ENCODE data around the gene ABCD2.
"Not testable (repeated sequence)": the region's sequence is repeated elsewhere in the genome, so short reads cannot be mapped to it uniquely, and the experiment has no call there.

- TF ChIP-seq CTCF (conservative IDR thresholded peaks at IDR 0.05; ENCODE audit: low read length); EZH2phosphoT487 (IDR thresholded peaks at IDR 0.05; ENCODE audit: borderline replicate concordance): not testable (repeated sequence)
These were observed 75.4 kb downstream of the ABCD2 start for GRCh38 chr12:39544211-39544610.

Data from Loucy (cell line).